H1 (cell line): ENCODE data around the gene ACOT7. TPM values are rescaled to one million over a fixed set of nuclear protein-coding genes. Genes with fewer than 3 reads are reported as not detected.

Source experiments
- CTCF ChIA-PET: fragments of 300-600 bp; sonication (Branson Sonifier 250); formaldehyde crosslinking; loops from one replicate; lab custom pipeline; 2021; ENCODE audit not compliant: partially characterized antibody; lab: Charles Lee
- POLR2A ChIA-PET: fragments of 300-600 bp; sonication (Branson Sonifier 250); formaldehyde crosslinking; loops from one replicate; lab custom pipeline; 2021; ENCODE audit warnings: inconsistent platforms; ENCODE audit not compliant: partially characterized antibody; lab: Charles Lee
- DNase-seq, 2 experiments: peaks; one replicate each; pipeline versions ENCODE4 v3.0.0 to v3.0.0-alpha.2; 2010 to 2022; ENCODE audit warnings: low spot score in 2 of 2, low read depth in 1 of 2, mixed read lengths in 1 of 2
- FAIRE-seq: peaks from 2 replicates; lab custom pipeline; 2011; peaks lifted over from hg19 to GRCh38; lab: Jason Lieb, UNC
- H2AFZ ChIP-seq: 2 replicates; pipeline ENCODE4 v1.8.1; 2012; ENCODE audit warnings: low read length, inconsistent platforms
- H2AK5ac ChIP-seq: 2 replicates; pipeline ENCODE4 v1.6.1; 2013; ENCODE audit warnings: low read depth, low read length
- H2BK120ac ChIP-seq: replicated peaks from 2 replicates; pipeline ENCODE3; 2013; ENCODE audit warnings: low read depth, low read length, inconsistent platforms
- H2BK12ac ChIP-seq: 2 replicates; pipeline ENCODE4 v1.6.1; 2013; ENCODE audit warnings: low read depth, low read length
- H2BK15ac ChIP-seq: 2 replicates; pipeline ENCODE4 v1.6.1; 2013; ENCODE audit warnings: low read length
- H2BK20ac ChIP-seq: 2 replicates; pipeline ENCODE4 v1.6.1; 2013; ENCODE audit warnings: low read length
- H2BK5ac ChIP-seq: 2 replicates; pipeline ENCODE4 v1.6.1; 2013; ENCODE audit warnings: low read depth, low read length
- H3K14ac ChIP-seq: 2 replicates; pipeline ENCODE4 v1.6.1; 2013; ENCODE audit warnings: inconsistent platforms; ENCODE audit not compliant: insufficient read length
- H3K18ac ChIP-seq: 2 replicates; pipeline ENCODE4 v1.6.1; 2013; ENCODE audit warnings: low read length; ENCODE audit errors: extremely low read depth
- H3K23ac ChIP-seq: 2 replicates; pipeline ENCODE4 v1.6.1; 2013; ENCODE audit warnings: inconsistent platforms; ENCODE audit not compliant: insufficient read length
- H3K23me2 ChIP-seq: 2 replicates; pipeline ENCODE4 v1.6.1; 2013; ENCODE audit warnings: low read depth, low read length
- H3K27ac ChIP-seq: 2 replicates; pipeline ENCODE4 v1.6.1; 2011; ENCODE audit warnings: low read depth, low read length, inconsistent platforms
- H3K27me3 ChIP-seq, 4 experiments: replicated peaks in 1 of 4; 1 replicate in 1 of 4; 2 replicates in 3 of 4; pipeline versions ENCODE4 v1.6.1 to v1.8.1; 2011 to 2013; ENCODE audit warnings: low read length in 3 of 4, mild to moderate bottlenecking in 3 of 4, inconsistent platforms in 2 of 4, mixed read lengths in 2 of 4, moderate library complexity in 1 of 4; ENCODE audit not compliant: control insufficient read depth in 3 of 4, insufficient read depth in 3 of 4; ENCODE audit errors: extremely low read depth in 1 of 4
- H3K36me3 ChIP-seq, 4 experiments: 2 replicates each; pipeline versions ENCODE4 v1.6.1 to v1.8.1; 2011 to 2013; ENCODE audit warnings: mild to moderate bottlenecking in 4 of 4, low read length in 3 of 4, moderate library complexity in 2 of 4, control low read depth in 1 of 4, inconsistent platforms in 1 of 4; ENCODE audit not compliant: insufficient read depth in 4 of 4, control insufficient read depth in 2 of 4
- H3K4ac ChIP-seq: replicated peaks from 2 replicates; pipeline ENCODE3; 2013; ENCODE audit warnings: low read length, low read depth, mixed read lengths, inconsistent platforms; ENCODE audit not compliant: insufficient read length
- H3K4me1 ChIP-seq, 4 experiments: replicated peaks in 1 of 4; 1 replicate in 1 of 4; 2 replicates in 3 of 4; pipeline versions ENCODE4 v1.6.1 to v1.8.1; 2011 to 2013; ENCODE audit warnings: low read length in 3 of 4, inconsistent platforms in 2 of 4, mixed read lengths in 1 of 4; ENCODE audit not compliant: insufficient read depth in 4 of 4, control insufficient read depth in 3 of 4
- H3K4me2 ChIP-seq, 2 experiments: 2 replicates each; pipeline versions ENCODE4 v1.6.1 to v1.8.1; 2011 to 2013; ENCODE audit warnings: low read depth in 2 of 2, low read length in 2 of 2, control low read depth in 1 of 2, inconsistent platforms in 1 of 2, mild to moderate bottlenecking in 1 of 2; ENCODE audit not compliant: insufficient read depth in 1 of 2
- H3K4me3 ChIP-seq, 4 experiments: fragments of 200-600, 300-600 bp in 1 of 4; sonication (generic), shearing (Covaris generic), sonication (Bioruptor Twin) in 1 of 4; 2 replicates each; pipeline versions ENCODE4 v1.5.1 to v1.8.1; 2011 to 2016; ENCODE audit warnings: low read length in 4 of 4, low read depth in 3 of 4, control low read depth in 2 of 4, inconsistent platforms in 2 of 4, mild to moderate bottlenecking in 2 of 4, mixed read lengths in 1 of 4, moderate library complexity in 1 of 4; ENCODE audit not compliant: insufficient read depth in 2 of 4; ENCODE audit errors: extremely low read depth in 1 of 4
- H3K56ac ChIP-seq: replicated peaks from 2 replicates; pipeline ENCODE3; 2013; ENCODE audit warnings: low read depth, mild to moderate bottlenecking, mixed read lengths, low read length, inconsistent platforms; ENCODE audit not compliant: insufficient read length
- H3K79me1 ChIP-seq: 2 replicates; pipeline ENCODE4 v1.6.1; 2013; ENCODE audit warnings: low read depth, low read length, control low read depth
- H3K79me2 ChIP-seq, 2 experiments: 2 replicates each; pipeline versions ENCODE4 v1.6.1 to v1.8.1; 2012 to 2013; ENCODE audit warnings: low read length in 2 of 2, mild to moderate bottlenecking in 2 of 2, inconsistent platforms in 1 of 2; ENCODE audit not compliant: insufficient read depth in 2 of 2, control insufficient read depth in 1 of 2
- H3K9ac ChIP-seq, 4 experiments: replicated peaks in 1 of 4; 1 replicate in 1 of 4; 2 replicates in 3 of 4; pipeline versions ENCODE4 v1.6.1 to v1.8.1; 2011 to 2013; ENCODE audit warnings: low read depth in 3 of 4, low read length in 3 of 4, control low read depth in 2 of 4, mild to moderate bottlenecking in 2 of 4, moderate library complexity in 2 of 4, inconsistent platforms in 1 of 4; ENCODE audit errors: extremely low read depth in 1 of 4
- H3K9me3 ChIP-seq, 2 experiments: 2 replicates each; pipeline versions ENCODE4 v1.6.1 to v1.8.1; 2012 to 2013; ENCODE audit warnings: mild to moderate bottlenecking in 2 of 2, moderate library complexity in 2 of 2, control low read depth in 1 of 2, inconsistent platforms in 1 of 2, low read depth in 1 of 2, low read length in 1 of 2, mixed read lengths in 1 of 2; ENCODE audit not compliant: insufficient read depth in 2 of 2
- H4K20me1 ChIP-seq, 2 experiments: replicated peaks in 1 of 2; 2 replicates each; pipeline versions ENCODE3 to v1.8.1; 2011 to 2013; ENCODE audit warnings: inconsistent platforms in 2 of 2, low read length in 2 of 2, mild to moderate bottlenecking in 1 of 2; ENCODE audit not compliant: insufficient read depth in 2 of 2, control insufficient read depth in 1 of 2
- H4K5ac ChIP-seq: 2 replicates; pipeline ENCODE4 v1.6.1; 2013; ENCODE audit warnings: low read length, low read depth, mixed read lengths, inconsistent platforms; ENCODE audit not compliant: insufficient read length
- H4K8ac ChIP-seq: 2 replicates; pipeline ENCODE4 v1.8.0; 2013; ENCODE audit warnings: mild to moderate bottlenecking, moderate library complexity, low read length, inconsistent platforms; ENCODE audit not compliant: insufficient read depth; ENCODE audit errors: extremely low read depth
- H4K91ac ChIP-seq: replicated peaks from 2 replicates; pipeline ENCODE3; 2013; ENCODE audit warnings: low read length, mixed read lengths, inconsistent platforms; ENCODE audit not compliant: insufficient read length
- CREB1 ChIP-seq: IDR thresholded peaks from 2 replicates; pipeline ENCODE4 v1.6.1; 2012; ENCODE audit warnings: inconsistent platforms
- E2F6 ChIP-seq: IDR thresholded peaks from 2 replicates; pipeline ENCODE4 v1.6.1; 2012; ENCODE audit warnings: inconsistent platforms
- EGR1 ChIP-seq: IDR thresholded peaks from 2 replicates; pipeline ENCODE4 v1.6.1; 2011; ENCODE audit warnings: low read depth, low read length, borderline replicate concordance
- KDM1A ChIP-seq: fragments of 200-600, 300-600 bp; sonication (generic); IDR thresholded peaks from 2 replicates; pipeline ENCODE4 v1.7.1; 2016; ENCODE audit warnings: mild to moderate bottlenecking, low read length, borderline replicate concordance
- MAX ChIP-seq: IDR thresholded peaks from 2 replicates; pipeline ENCODE4 v1.6.1; 2012; ENCODE audit warnings: inconsistent platforms
- RNF2 ChIP-seq: fragments of 200-900, 300-1000 bp; sonication (generic); IDR thresholded peaks from 2 replicates; pipeline ENCODE4 v1.7.1; 2016; ENCODE audit warnings: borderline replicate concordance, low read depth, mild to moderate bottlenecking, antibody characterized with exemption, low read length; ENCODE audit not compliant: poor library complexity, severe bottlenecking; ENCODE audit errors: missing control alignments
- TEAD4 ChIP-seq: IDR thresholded peaks from 2 replicates; pipeline ENCODE4 v1.6.1; 2012; ENCODE audit warnings: low read depth, low read length, inconsistent platforms, mixed read lengths
- YY1 ChIP-seq: IDR thresholded peaks from 2 replicates; pipeline ENCODE4 v1.6.1; 2011; ENCODE audit warnings: low read depth, mild to moderate bottlenecking, low read length
- WGBS, 2 experiments: shearing (Covaris generic) in 1 of 2; methylation state at CpG; one replicate each; pipeline versions ENCODE4 v1.1.6 to v1.1.7; 2013 to 2015; ENCODE audit warnings: low lambda C conversion rate in 2 of 2, mixed read lengths in 2 of 2, inconsistent platforms in 1 of 2, low coverage in 1 of 2, missing lambda C conversion rate in 1 of 2; ENCODE audit not compliant: insufficient replicate concordance in 2 of 2, insufficient coverage in 1 of 2, insufficient read length in 1 of 2; ENCODE audit errors: extremely low coverage in 1 of 2, missing lambda C conversion rate in 1 of 2; 5-methylcytosine and 5-hydroxymethylcytosine counted together
- polyA plus RNA-seq, 7 experiments: library from polyadenylated mRNA; depleted of rRNA in 3 of 7; stranded (reverse) in 5 of 7; unstranded in 2 of 7; fragments of >200 nt in 5 of 7; fragments of 200-250 nt in 2 of 7; gene quantifications; 1 replicate in 5 of 7; 2 replicates in 1 of 7; 4 replicates in 1 of 7; pipeline versions ENCODE4 v1.2.1 to v1.2.3, GENCODE V29; 2011 to 2013; ENCODE audit warnings: missing spikeins in 2 of 7, mixed read lengths in 2 of 7
- total RNA-seq: library from RNA; stranded (reverse); fragmentation: NEBNext Ultra II Directional; extraction: Animal tissue kit (Norgen Biotek cat#: 25700); gene quantifications from 2 replicates; pipeline ENCODE4 v1.2.1, GENCODE V29; 2021

The ACOT7 gene
- total and polyA plus RNA-seq, 2 of the 8 experiments (the other 6 are each of a cell fraction or from before 2014, with no cell fraction given): 151 to 214 TPM

GRCh38 chr1:6241887-6242740 is 151.5 kb downstream of the ACOT7 start:
- Histone ChIP-seq H3K4me3 (peak overlapping the region in 2 of 4 experiments; percentile 59 to 91; a peak in 5 of 8 replicates), H4K91ac (peak overlapping the region; percentile 83), H2AFZ (no peak overlapping the region), H3K4ac (no peak overlapping the region), H3K27me3 (peaks cover 2 to 12% (median 7%) of the 10 kb centered on the region in 4 experiments; a peak in 5 of 7 replicates), H2BK120ac (no peak overlapping the region), H4K8ac (peak overlapping the region; percentile 95; the same call in 1 of the 2 replicates), H3K79me1 (no peaks in the 10 kb centered on the region), H3K79me2 (no peaks in the 10 kb centered on the region; a peak in 1 of 4 replicates), H4K5ac (peak overlapping the region; percentile 62), H3K4me2 (peak overlapping the region; percentile 87 to 89), H3K9me3 (no peaks in the 10 kb centered on the region), H3K23ac (no peak overlapping the region), H2BK5ac (peak overlapping the region; percentile 84; the same call in 1 of the 2 replicates), H2BK15ac (no peak overlapping the region), H3K56ac (no peak overlapping the region), H2BK12ac (peak overlapping the region; percentile 95; the same call in 1 of the 2 replicates), H3K18ac (peak overlapping the region; percentile 99; the same call in 1 of the 2 replicates), H2BK20ac (no peak overlapping the region), H3K23me2 (peaks cover 16% of the 10 kb centered on the region; the same call in 1 of the 2 replicates), H2AK5ac (no peak overlapping the region), H3K9ac (peak overlapping the region in 3 of 4 experiments; percentile 4 to 50 (median 45); a peak in 5 of 7 replicates), H3K27ac (no peak overlapping the region), H4K20me1 (peaks cover 2 to 6% of the 10 kb centered on the region in 2 experiments), H3K14ac (no peak overlapping the region), H3K4me1 (peaks cover 18 to 47% (median 40%) of the 10 kb centered on the region in 4 experiments), H3K36me3 (no peaks in the 10 kb centered on the region)
- POLR2A ChIA-PET: interaction anchor here (0.5 to 3.4 kb wide), 15 partner anchors 7 to 196 kb away, joined by 3 to 13 read pairs (median 4); partner anchors contain the start of genes RNF207 and RPL22
- WGBS, 2 experiments: 1% methylated on average over 38 of the region's 99 CpGs; no CpG with 5 or more reads in 1 of the 2 experiments
- peak in 1 of 2 experiments; percentile 87 for DNase-seq
- no peak for FAIRE-seq
- CTCF ChIA-PET: interaction anchor here (1.0 to 19.1 kb wide), 13 partner anchors 11 to 197 kb away, joined by 3 to 353 read pairs (median 4); partner anchors contain the start of genes RNF207 and RPL22
- TF ChIP-seq TEAD4 (0 out of 2 replicates have a peak, but pooled peaks have one; percentile 10), RNF2 (peak; percentile 41), CREB1 (peak; percentile 11; the same call in 1 of the 2 replicates), EGR1 (no peak), MAX (peak; percentile 94), YY1 (peak; percentile 81), KDM1A (peak; percentile 42; the same call in 1 of the 2 replicates), E2F6 (peak; percentile 93)
